ENCODE results near the gene GAA.
"Not testable (repeated sequence)": the region's sequence is repeated elsewhere in the genome, so short reads cannot be mapped to it uniquely, and the experiment has no call there.

The GAA gene

GRCh38 chr17:80138856-80139426 is 37.6 kb downstream of the GAA start:
- DNase-seq (ENCODE audit: insufficient read length, low spot score) (no peak), FAIRE-seq (no peak)

DNA sequence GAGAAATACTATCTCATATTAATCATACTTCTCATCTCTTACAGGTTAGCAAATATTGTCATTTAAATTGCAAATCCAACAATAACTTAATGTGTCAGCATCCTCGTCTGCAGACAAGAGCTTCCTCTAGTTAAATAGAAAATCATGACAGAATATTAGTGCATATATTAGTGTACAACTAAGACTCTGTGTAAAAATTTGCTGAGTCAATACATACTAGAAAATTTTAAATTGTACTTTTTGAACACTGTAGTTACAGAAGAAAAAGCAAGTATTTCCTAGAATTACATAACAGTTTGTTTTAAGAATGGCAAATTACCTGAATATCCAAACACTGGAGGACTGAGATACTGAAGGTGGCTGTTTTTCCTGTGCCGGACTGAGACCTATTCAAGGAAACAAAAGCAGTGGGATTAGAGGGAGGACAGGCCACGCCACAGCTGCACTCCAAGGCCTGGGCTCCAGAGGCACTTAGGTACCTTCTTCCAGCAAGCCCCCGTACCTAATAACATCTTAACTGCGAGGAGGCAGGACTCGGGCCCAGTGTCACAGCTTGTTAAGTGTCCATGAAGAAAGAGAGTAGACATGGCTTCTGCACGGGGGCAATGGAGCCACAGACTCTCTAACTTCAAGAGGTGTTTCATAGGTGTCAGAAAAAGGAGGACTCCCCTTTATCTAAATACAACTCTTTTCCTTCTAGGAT is 40.2 kb downstream of the GAA start:
- FAIRE-seq (no peak), DNase-seq (ENCODE audit: insufficient read length, low spot score) (no peak)

DNA sequence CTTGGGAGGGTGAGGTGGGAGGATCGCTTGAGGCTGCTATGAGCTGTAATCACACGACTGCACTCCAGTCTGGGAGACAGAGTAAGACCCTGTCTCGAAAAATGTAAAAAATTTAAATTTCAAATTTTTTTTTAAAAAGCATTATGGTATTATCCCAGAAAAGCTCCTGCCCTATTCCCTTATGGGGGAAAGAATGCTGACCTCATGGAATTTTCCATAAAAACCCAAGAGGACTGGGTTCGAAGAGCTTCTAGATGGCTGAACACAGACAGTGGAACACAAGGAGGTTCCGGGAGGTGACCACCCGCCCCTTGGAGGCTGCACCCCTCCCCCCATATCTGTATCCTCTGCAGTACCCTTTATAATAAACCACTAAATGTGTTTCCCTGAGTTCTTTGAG is 41.5 kb downstream of the GAA start:
- DNase-seq (ENCODE audit: insufficient read length, low spot score), result no peak
- FAIRE-seq, result no peak

DNA sequence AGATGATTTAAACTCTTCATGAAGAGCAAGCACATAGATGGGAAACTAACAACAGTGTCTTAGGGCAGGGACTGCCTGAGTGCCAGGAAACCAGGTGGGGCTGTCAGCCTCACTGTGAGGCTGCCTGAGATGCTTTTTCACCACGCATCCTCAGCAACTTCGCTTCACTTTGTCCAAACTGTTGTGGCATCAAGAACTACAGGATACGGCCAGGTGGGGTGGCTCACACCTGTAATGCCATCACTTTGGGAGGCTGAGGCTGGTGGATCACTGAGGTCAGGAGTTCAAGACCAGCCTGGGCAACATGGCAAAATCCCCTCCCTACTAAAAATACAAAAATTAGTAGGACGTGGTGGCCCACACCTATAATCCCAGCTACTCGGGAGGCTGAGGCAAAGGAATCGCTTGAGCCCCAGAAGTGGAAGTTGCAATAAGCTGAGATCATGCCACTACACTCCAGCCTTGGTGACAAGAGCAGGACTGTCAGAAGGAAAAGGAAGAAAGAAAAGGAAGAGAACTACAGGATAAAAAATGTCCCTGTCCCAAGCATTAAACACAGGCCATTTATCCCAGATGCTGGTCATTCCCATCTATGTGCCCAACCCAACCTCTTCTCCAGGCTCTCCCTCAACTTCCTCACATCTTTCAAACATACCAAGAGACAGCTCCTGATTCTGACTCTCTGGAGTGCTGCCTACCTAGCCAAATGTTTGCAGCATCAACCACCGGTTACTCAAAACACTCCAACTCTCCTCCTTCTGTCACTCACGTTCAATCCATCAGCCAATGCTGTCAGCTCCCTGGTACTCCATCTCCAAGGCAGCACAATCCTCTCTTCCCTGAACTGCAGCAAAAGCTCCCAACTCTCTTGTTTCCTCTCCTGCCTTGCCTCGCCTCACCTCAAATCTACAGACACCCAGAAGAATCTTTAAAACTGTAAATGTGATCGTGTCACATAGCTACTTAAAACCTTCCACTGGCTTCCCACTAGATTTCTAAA is 44.0 kb downstream of the GAA start:
- peak; percentile 18 for FAIRE-seq

GRCh38 chr17:80146121-80147034 is 45.0 kb downstream of the GAA start:
- DNase-seq (ENCODE audit: insufficient read length, low spot score) (no peak), FAIRE-seq (peak; percentile 72)

More for the DNA sequence above, 44.0 kb downstream of the GAA start:
- no peak for DNase-seq (ENCODE audit: insufficient read length, low spot score)

GRCh38 chr17:80147035-80147822 is 45.8 kb downstream of the GAA start, which contains the start of gene EIF4A3:
TSS of gene EIF4A3 (minus strand) at chr17:80147128. CDS start at chr17:80146961, 167 bp downstream.
- peak; percentile 97 for FAIRE-seq

GRCh38 chr17:80151333-80151732 is 50.0 kb downstream of the GAA start:
- no peak for FAIRE-seq
- DNase-seq (ENCODE audit: insufficient read length, low spot score), result no peak

More at GRCh38 chr17:80147035-80147822, 45.8 kb downstream of the GAA start, which contains the start of gene EIF4A3:
- peak; percentile 94 for DNase-seq (ENCODE audit: insufficient read length, low spot score)

GRCh38 chr17:80152081-80152702 is 50.8 kb downstream of the GAA start:
- FAIRE-seq (no peak), DNase-seq (ENCODE audit: insufficient read length, low spot score) (no peak)

- peak; percentile 36 for DNase-seq (ENCODE audit: insufficient read length, low spot score)
- peak; percentile 87 for FAIRE-seq
Measured at GRCh38 chr17:80153004-80153403, 51.6 kb downstream of the GAA start.

GRCh38 chr17:80154166-80154565 is 52.8 kb downstream of the GAA start:
- FAIRE-seq (no peak), DNase-seq (ENCODE audit: insufficient read length, low spot score) (no peak)

DNA sequence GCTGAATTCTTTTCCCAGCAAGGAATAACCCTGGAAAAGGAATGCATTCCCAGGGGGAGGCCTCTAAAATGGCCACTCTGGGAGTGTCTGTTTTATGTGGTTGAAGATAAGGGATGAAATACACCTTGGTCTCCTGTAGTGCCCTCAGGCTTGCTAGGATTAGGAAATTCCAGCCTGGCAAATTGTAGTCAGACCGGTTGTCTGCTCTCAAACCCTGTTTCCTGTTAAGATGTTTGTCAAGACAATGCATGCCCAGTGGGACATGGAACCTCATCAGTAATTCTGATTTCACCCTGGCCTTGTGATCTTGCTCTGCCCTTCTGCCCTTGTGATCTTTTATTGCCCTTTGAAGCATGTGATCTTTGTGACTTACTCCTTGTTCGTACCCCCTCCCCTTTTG is 54.2 kb downstream of the GAA start:
- FAIRE-seq; DNase-seq (ENCODE audit: insufficient read length, low spot score): not testable (repeated sequence)

DNA sequence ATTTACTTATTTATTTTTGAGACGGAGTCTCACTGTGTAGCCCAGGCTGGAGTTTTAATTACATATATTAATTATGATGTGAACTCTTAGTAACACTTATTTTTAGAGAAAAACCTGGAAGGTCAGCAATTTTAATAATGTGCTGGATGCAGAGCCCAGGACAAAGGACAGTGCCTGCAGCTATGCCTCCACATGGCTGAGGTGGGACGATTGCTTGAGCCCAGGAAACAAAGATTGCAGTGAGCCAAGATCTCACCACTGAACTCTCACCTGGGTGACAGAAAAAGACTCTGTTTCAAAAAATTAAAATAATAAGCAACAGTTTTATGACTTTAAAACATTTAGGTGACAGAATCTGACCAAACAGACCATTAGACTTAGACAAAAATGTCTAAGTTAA is 57.5 kb downstream of the GAA start:
- DNase-seq (ENCODE audit: insufficient read length, low spot score), result no peak
- no peak for FAIRE-seq

DNA sequence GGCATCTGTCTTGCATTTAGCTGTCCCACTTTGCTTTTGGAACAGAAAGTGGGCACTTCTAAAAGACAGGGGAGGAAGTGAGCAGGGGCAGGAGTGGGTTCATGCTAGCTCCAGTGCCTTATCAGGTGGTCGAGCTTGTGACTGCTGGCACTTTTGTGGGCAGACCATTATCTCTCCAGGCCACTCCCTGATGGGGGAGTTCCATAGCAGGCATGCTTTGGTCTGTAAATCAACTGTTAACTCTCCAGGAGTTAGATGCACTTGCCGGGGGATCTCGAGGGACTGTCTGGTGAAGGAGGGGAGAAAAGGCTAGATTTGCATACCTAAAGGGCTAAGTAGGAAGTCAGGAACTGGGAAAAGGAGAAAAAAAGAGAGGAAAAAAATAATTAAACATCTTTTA is 59.2 kb downstream of the GAA start:
- no peak for FAIRE-seq

DNA sequence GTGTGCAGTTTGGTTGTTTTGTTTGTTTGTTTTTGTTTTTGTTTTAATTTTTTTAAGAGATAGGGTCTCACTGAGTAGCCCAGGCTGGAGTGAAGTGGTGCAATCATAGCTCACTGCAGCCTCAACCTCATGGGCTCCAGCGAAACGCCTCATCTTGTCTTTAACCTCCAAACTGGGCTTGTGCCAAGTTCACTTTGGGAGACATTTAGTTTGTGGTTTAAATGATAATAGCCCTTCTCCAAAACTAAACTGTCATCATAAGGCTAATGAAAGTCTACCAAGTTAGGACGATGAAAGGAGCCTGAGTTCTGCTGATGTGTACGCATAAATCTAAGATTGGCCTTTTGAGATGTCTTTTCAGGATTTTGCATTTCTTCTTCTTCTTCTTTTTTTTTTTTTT is 62.0 kb downstream of the GAA start:
- DNase-seq (ENCODE audit: insufficient read length, low spot score) (no peak), FAIRE-seq (no peak)

More for the DNA sequence above, 59.2 kb downstream of the GAA start:
- DNase-seq (ENCODE audit: insufficient read length, low spot score), result no peak

DNA sequence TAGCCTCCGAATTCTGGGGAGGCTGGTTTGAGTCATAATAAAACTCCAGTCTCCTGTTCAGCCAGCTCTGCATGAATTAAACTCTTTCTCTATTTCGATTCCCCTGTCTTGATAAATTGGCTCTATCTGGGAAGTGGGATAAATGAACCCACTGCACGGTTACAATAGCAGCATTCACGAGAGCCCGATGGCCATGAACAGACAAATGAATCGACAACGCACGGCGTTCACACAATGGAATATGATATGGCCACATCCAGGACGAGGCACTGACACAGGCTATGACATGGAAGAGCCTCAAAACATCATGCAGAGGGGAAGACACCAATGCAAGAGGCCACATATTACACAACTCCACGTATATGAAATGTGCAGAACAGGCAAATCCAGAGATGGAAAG is 62.8 kb downstream of the GAA start:
- no peak for DNase-seq (ENCODE audit: insufficient read length, low spot score)

DNA sequence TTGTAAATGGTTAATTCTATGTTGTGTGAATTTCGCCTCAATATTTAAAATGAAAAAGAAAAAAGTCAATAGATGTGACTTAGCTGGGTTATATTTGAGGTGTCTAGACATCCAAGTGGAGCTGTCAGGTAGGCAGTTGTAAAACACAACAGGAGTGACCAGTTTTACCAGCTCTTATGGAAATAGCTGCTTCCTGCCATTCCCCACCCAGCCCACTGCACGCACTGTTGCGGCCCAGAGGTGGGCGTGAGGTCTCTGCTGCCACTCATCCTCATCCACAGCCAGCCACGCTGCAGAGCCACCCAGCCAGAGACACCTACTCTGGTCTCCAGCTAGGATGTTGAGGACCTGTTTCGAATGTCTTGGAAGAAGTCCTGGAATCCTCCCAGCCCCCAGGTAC is 65.1 kb downstream of the GAA start:
- DNase-seq (ENCODE audit: insufficient read length, low spot score) (no peak), FAIRE-seq (no peak)

More for the DNA sequence above, 62.8 kb downstream of the GAA start:
- FAIRE-seq, result no peak

- no peak for DNase-seq (ENCODE audit: insufficient read length, low spot score)
- no peak for FAIRE-seq
Measured at GRCh38 chr17:80168371-80168770, 67.0 kb downstream of the GAA start.

DNA sequence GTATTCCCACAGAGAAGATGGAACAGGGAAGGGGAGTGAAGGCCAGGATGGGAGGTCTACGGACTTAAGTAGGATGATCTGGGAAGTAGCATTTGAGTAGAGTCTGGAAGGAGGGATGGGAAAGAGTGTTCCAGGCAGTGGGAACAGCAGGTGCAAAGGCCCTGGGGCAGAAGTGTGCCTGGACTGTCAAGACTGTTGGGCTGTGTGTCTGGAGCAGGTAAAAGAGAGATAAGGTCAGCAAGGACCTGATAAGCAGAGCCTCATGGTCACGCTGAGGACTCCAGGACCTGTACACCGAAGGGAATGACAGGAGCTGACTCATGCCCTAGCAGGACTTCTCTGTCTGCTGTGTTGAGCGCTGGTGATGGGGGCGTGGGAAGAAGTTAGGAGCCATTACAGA is 67.7 kb downstream of the GAA start:
- DNase-seq (ENCODE audit: insufficient read length, low spot score) (no peak), FAIRE-seq (no peak)

All from GM19239 (cell line).